H1 (cell line): Measurements from ENCODE around the gene ESYT2. TPM values are rescaled to one million over a fixed set of nuclear protein-coding genes. Genes with fewer than 3 reads are reported as not detected.

Experiments
- CTCF ChIA-PET: fragments of 300-600 bp; sonication (Branson Sonifier 250); formaldehyde crosslinking; loops from one replicate; lab custom pipeline; 2021; ENCODE audit not compliant: partially characterized antibody; lab: Charles Lee
- POLR2A ChIA-PET: fragments of 300-600 bp; sonication (Branson Sonifier 250); formaldehyde crosslinking; loops from one replicate; lab custom pipeline; 2021; ENCODE audit warnings: inconsistent platforms; ENCODE audit not compliant: partially characterized antibody; lab: Charles Lee
- DNase-seq, 2 experiments: peaks; one replicate each; pipeline versions ENCODE4 v3.0.0 to v3.0.0-alpha.2; 2010 to 2022; ENCODE audit warnings: low spot score in 2 of 2, low read depth in 1 of 2, mixed read lengths in 1 of 2
- FAIRE-seq: peaks from 2 replicates; lab custom pipeline; 2011; peaks lifted over from hg19 to GRCh38; lab: Jason Lieb, UNC
- H2AFZ ChIP-seq: 2 replicates; pipeline ENCODE4 v1.8.1; 2012; ENCODE audit warnings: low read length, inconsistent platforms
- H2AK5ac ChIP-seq: 2 replicates; pipeline ENCODE4 v1.6.1; 2013; ENCODE audit warnings: low read depth, low read length
- H2BK120ac ChIP-seq: replicated peaks from 2 replicates; pipeline ENCODE3; 2013; ENCODE audit warnings: low read depth, low read length, inconsistent platforms
- H2BK12ac ChIP-seq: 2 replicates; pipeline ENCODE4 v1.6.1; 2013; ENCODE audit warnings: low read depth, low read length
- H2BK15ac ChIP-seq: 2 replicates; pipeline ENCODE4 v1.6.1; 2013; ENCODE audit warnings: low read length
- H2BK20ac ChIP-seq: 2 replicates; pipeline ENCODE4 v1.6.1; 2013; ENCODE audit warnings: low read length
- H2BK5ac ChIP-seq: 2 replicates; pipeline ENCODE4 v1.6.1; 2013; ENCODE audit warnings: low read depth, low read length
- H3K14ac ChIP-seq: 2 replicates; pipeline ENCODE4 v1.6.1; 2013; ENCODE audit warnings: inconsistent platforms; ENCODE audit not compliant: insufficient read length
- H3K18ac ChIP-seq: 2 replicates; pipeline ENCODE4 v1.6.1; 2013; ENCODE audit warnings: low read length; ENCODE audit errors: extremely low read depth
- H3K23ac ChIP-seq: 2 replicates; pipeline ENCODE4 v1.6.1; 2013; ENCODE audit warnings: inconsistent platforms; ENCODE audit not compliant: insufficient read length
- H3K23me2 ChIP-seq: 2 replicates; pipeline ENCODE4 v1.6.1; 2013; ENCODE audit warnings: low read depth, low read length
- H3K27ac ChIP-seq: 2 replicates; pipeline ENCODE4 v1.6.1; 2011; ENCODE audit warnings: low read depth, low read length, inconsistent platforms
- H3K27me3 ChIP-seq, 4 experiments: replicated peaks in 1 of 4; 1 replicate in 1 of 4; 2 replicates in 3 of 4; pipeline versions ENCODE4 v1.6.1 to v1.8.1; 2011 to 2013; ENCODE audit warnings: low read length in 3 of 4, mild to moderate bottlenecking in 3 of 4, inconsistent platforms in 2 of 4, mixed read lengths in 2 of 4, moderate library complexity in 1 of 4; ENCODE audit not compliant: control insufficient read depth in 3 of 4, insufficient read depth in 3 of 4; ENCODE audit errors: extremely low read depth in 1 of 4
- H3K36me3 ChIP-seq, 4 experiments: 2 replicates each; pipeline versions ENCODE4 v1.6.1 to v1.8.1; 2011 to 2013; ENCODE audit warnings: mild to moderate bottlenecking in 4 of 4, low read length in 3 of 4, moderate library complexity in 2 of 4, control low read depth in 1 of 4, inconsistent platforms in 1 of 4; ENCODE audit not compliant: insufficient read depth in 4 of 4, control insufficient read depth in 2 of 4
- H3K4ac ChIP-seq: replicated peaks from 2 replicates; pipeline ENCODE3; 2013; ENCODE audit warnings: low read length, low read depth, mixed read lengths, inconsistent platforms; ENCODE audit not compliant: insufficient read length
- H3K4me1 ChIP-seq, 4 experiments: replicated peaks in 1 of 4; 1 replicate in 1 of 4; 2 replicates in 3 of 4; pipeline versions ENCODE4 v1.6.1 to v1.8.1; 2011 to 2013; ENCODE audit warnings: low read length in 3 of 4, inconsistent platforms in 2 of 4, mixed read lengths in 1 of 4; ENCODE audit not compliant: insufficient read depth in 4 of 4, control insufficient read depth in 3 of 4
- H3K4me2 ChIP-seq, 2 experiments: 2 replicates each; pipeline versions ENCODE4 v1.6.1 to v1.8.1; 2011 to 2013; ENCODE audit warnings: low read depth in 2 of 2, low read length in 2 of 2, control low read depth in 1 of 2, inconsistent platforms in 1 of 2, mild to moderate bottlenecking in 1 of 2; ENCODE audit not compliant: insufficient read depth in 1 of 2
- H3K4me3 ChIP-seq, 4 experiments: fragments of 200-600, 300-600 bp in 1 of 4; sonication (generic), shearing (Covaris generic), sonication (Bioruptor Twin) in 1 of 4; 2 replicates each; pipeline versions ENCODE4 v1.5.1 to v1.8.1; 2011 to 2016; ENCODE audit warnings: low read length in 4 of 4, low read depth in 3 of 4, control low read depth in 2 of 4, inconsistent platforms in 2 of 4, mild to moderate bottlenecking in 2 of 4, mixed read lengths in 1 of 4, moderate library complexity in 1 of 4; ENCODE audit not compliant: insufficient read depth in 2 of 4; ENCODE audit errors: extremely low read depth in 1 of 4
- H3K56ac ChIP-seq: replicated peaks from 2 replicates; pipeline ENCODE3; 2013; ENCODE audit warnings: low read depth, mild to moderate bottlenecking, mixed read lengths, low read length, inconsistent platforms; ENCODE audit not compliant: insufficient read length
- H3K79me1 ChIP-seq: 2 replicates; pipeline ENCODE4 v1.6.1; 2013; ENCODE audit warnings: low read depth, low read length, control low read depth
- H3K79me2 ChIP-seq, 2 experiments: 2 replicates each; pipeline versions ENCODE4 v1.6.1 to v1.8.1; 2012 to 2013; ENCODE audit warnings: low read length in 2 of 2, mild to moderate bottlenecking in 2 of 2, inconsistent platforms in 1 of 2; ENCODE audit not compliant: insufficient read depth in 2 of 2, control insufficient read depth in 1 of 2
- H3K9ac ChIP-seq, 4 experiments: replicated peaks in 1 of 4; 1 replicate in 1 of 4; 2 replicates in 3 of 4; pipeline versions ENCODE4 v1.6.1 to v1.8.1; 2011 to 2013; ENCODE audit warnings: low read depth in 3 of 4, low read length in 3 of 4, control low read depth in 2 of 4, mild to moderate bottlenecking in 2 of 4, moderate library complexity in 2 of 4, inconsistent platforms in 1 of 4; ENCODE audit errors: extremely low read depth in 1 of 4
- H3K9me3 ChIP-seq, 2 experiments: 2 replicates each; pipeline versions ENCODE4 v1.6.1 to v1.8.1; 2012 to 2013; ENCODE audit warnings: mild to moderate bottlenecking in 2 of 2, moderate library complexity in 2 of 2, control low read depth in 1 of 2, inconsistent platforms in 1 of 2, low read depth in 1 of 2, low read length in 1 of 2, mixed read lengths in 1 of 2; ENCODE audit not compliant: insufficient read depth in 2 of 2
- H4K20me1 ChIP-seq, 2 experiments: replicated peaks in 1 of 2; 2 replicates each; pipeline versions ENCODE3 to v1.8.1; 2011 to 2013; ENCODE audit warnings: inconsistent platforms in 2 of 2, low read length in 2 of 2, mild to moderate bottlenecking in 1 of 2; ENCODE audit not compliant: insufficient read depth in 2 of 2, control insufficient read depth in 1 of 2
- H4K5ac ChIP-seq: 2 replicates; pipeline ENCODE4 v1.6.1; 2013; ENCODE audit warnings: low read length, low read depth, mixed read lengths, inconsistent platforms; ENCODE audit not compliant: insufficient read length
- H4K8ac ChIP-seq: 2 replicates; pipeline ENCODE4 v1.8.0; 2013; ENCODE audit warnings: mild to moderate bottlenecking, moderate library complexity, low read length, inconsistent platforms; ENCODE audit not compliant: insufficient read depth; ENCODE audit errors: extremely low read depth
- H4K91ac ChIP-seq: replicated peaks from 2 replicates; pipeline ENCODE3; 2013; ENCODE audit warnings: low read length, mixed read lengths, inconsistent platforms; ENCODE audit not compliant: insufficient read length
- CHD1 ChIP-seq: IDR thresholded peaks from 2 replicates; pipeline ENCODE4 v1.6.1; 2012; ENCODE audit warnings: low read depth, low read length, improper control_type of control experiment
- CREB1 ChIP-seq: IDR thresholded peaks from 2 replicates; pipeline ENCODE4 v1.6.1; 2012; ENCODE audit warnings: inconsistent platforms
- E2F6 ChIP-seq: IDR thresholded peaks from 2 replicates; pipeline ENCODE4 v1.6.1; 2012; ENCODE audit warnings: inconsistent platforms
- GTF2F1 ChIP-seq: IDR thresholded peaks from 2 replicates; pipeline ENCODE4 v1.6.1; 2012; ENCODE audit warnings: low read depth, low read length, improper control_type of control experiment, borderline replicate concordance
- JUN ChIP-seq: IDR thresholded peaks from 2 replicates; pipeline ENCODE4 v1.6.1; 2011; ENCODE audit warnings: low read depth, mild to moderate bottlenecking, improper control_type of control experiment, low read length
- JUND ChIP-seq: IDR thresholded peaks from 2 replicates; pipeline ENCODE4 v1.6.1; 2011; ENCODE audit warnings: mild to moderate bottlenecking, improper control_type of control experiment, low read length
- KDM5A ChIP-seq: fragments of 200-600 bp; IDR thresholded peaks from 2 replicates; pipeline ENCODE4 v1.7.1; 2012; ENCODE audit warnings: mild to moderate bottlenecking, low read length, inconsistent platforms, mixed read lengths
- MAFK ChIP-seq: IDR thresholded peaks from 2 replicates; pipeline ENCODE4 v1.6.1; 2012; ENCODE audit warnings: low read depth, mild to moderate bottlenecking, improper control_type of control experiment, low read length
- RAD21 ChIP-seq, 2 experiments: IDR thresholded peaks in 1 of 2; conservative IDR thresholded peaks in 1 of 2; 2 replicates each; pipeline ENCODE4 v1.6.1; 2011; ENCODE audit warnings: low read depth in 2 of 2, low read length in 2 of 2, improper control_type of control experiment in 1 of 2, inconsistent platforms in 1 of 2, mild to moderate bottlenecking in 1 of 2, moderate library complexity in 1 of 2
- SP4 ChIP-seq: IDR thresholded peaks from 2 replicates; pipeline ENCODE4 v1.6.1; 2012; ENCODE audit warnings: low read length, inconsistent platforms
- SRF ChIP-seq: IDR thresholded peaks from 2 replicates; pipeline ENCODE4 v1.6.1; 2011; ENCODE audit warnings: mild to moderate bottlenecking, low read depth, low read length, moderate library complexity
- TCF12 ChIP-seq: IDR thresholded peaks from 2 replicates; pipeline ENCODE4 v1.6.1; 2011; ENCODE audit warnings: low read depth, mild to moderate bottlenecking, low read length
- ZNF274 ChIP-seq: IDR thresholded peaks from 2 replicates; pipeline ENCODE4 v1.7.0; 2012; ENCODE audit warnings: low read length, borderline replicate concordance; ENCODE audit errors: extremely low read depth
- WGBS, 2 experiments: shearing (Covaris generic) in 1 of 2; methylation state at CpG; one replicate each; pipeline versions ENCODE4 v1.1.6 to v1.1.7; 2013 to 2015; ENCODE audit warnings: low lambda C conversion rate in 2 of 2, mixed read lengths in 2 of 2, inconsistent platforms in 1 of 2, low coverage in 1 of 2, missing lambda C conversion rate in 1 of 2; ENCODE audit not compliant: insufficient replicate concordance in 2 of 2, insufficient coverage in 1 of 2, insufficient read length in 1 of 2; ENCODE audit errors: extremely low coverage in 1 of 2, missing lambda C conversion rate in 1 of 2; 5-methylcytosine and 5-hydroxymethylcytosine counted together
- polyA plus RNA-seq, 7 experiments: library from polyadenylated mRNA; depleted of rRNA in 3 of 7; stranded (reverse) in 5 of 7; unstranded in 2 of 7; fragments of >200 nt in 5 of 7; fragments of 200-250 nt in 2 of 7; gene quantifications; 1 replicate in 5 of 7; 2 replicates in 1 of 7; 4 replicates in 1 of 7; pipeline versions ENCODE4 v1.2.1 to v1.2.3, GENCODE V29; 2011 to 2013; ENCODE audit warnings: missing spikeins in 2 of 7, mixed read lengths in 2 of 7
- total RNA-seq: library from RNA; stranded (reverse); fragmentation: NEBNext Ultra II Directional; extraction: Animal tissue kit (Norgen Biotek cat#: 25700); gene quantifications from 2 replicates; pipeline ENCODE4 v1.2.1, GENCODE V29; 2021

Gene ESYT2
- total and polyA plus RNA-seq, 2 of the 8 experiments (the other 6 are each of a cell fraction or from before 2014, with no cell fraction given), result 27.0 to 37.5 TPM

- Histone ChIP-seq H2AFZ (no peak overlapping the region), H4K8ac (no peak overlapping the region), H3K56ac (no peak overlapping the region), H3K79me2 (peaks cover 3 to 78% of the 10 kb centered on the region in 2 experiments; a peak in 3 of 4 replicates), H4K91ac (no peak overlapping the region), H3K4me2 (no peak overlapping the region), H4K20me1 (peaks cover 0 to 2% of the 10 kb centered on the region in 2 experiments), H3K18ac (no peak overlapping the region), H3K23me2 (no peaks in the 10 kb centered on the region), H2BK12ac (no peak overlapping the region), H2BK15ac (no peak overlapping the region), H2BK120ac (no peak overlapping the region), H2AK5ac (no peak overlapping the region), H3K27ac (no peak overlapping the region), H3K27me3 (no peaks in the 10 kb centered on the region), H2BK20ac (no peak overlapping the region), H4K5ac (no peak overlapping the region), H3K9me3 (peaks cover 0 to 4% of the 10 kb centered on the region in 2 experiments; a peak in 1 of 4 replicates), H3K36me3 (peaks cover 0 to 6% (median 2%) of the 10 kb centered on the region in 4 experiments; a peak in 2 of 8 replicates), H3K79me1 (peaks cover 7% of the 10 kb centered on the region), H2BK5ac (no peak overlapping the region), H3K4me1 (peaks cover 0 to 3% (median 0%) of the 10 kb centered on the region in 4 experiments; a peak in 1 of 7 replicates), H3K4ac (no peak overlapping the region), H3K14ac (no peak overlapping the region), H3K23ac (no peak overlapping the region), H3K4me3 (no peak overlapping the region), H3K9ac (no peak overlapping the region)
- WGBS, 2 experiments, result 88% methylated on average over 10 of the region's 35 CpGs; no CpG with 5 or more reads in 1 of the 2 experiments
- ChIA-PET CTCF (no interaction called here), POLR2A (interaction anchor here (1.0 kb wide), 1 partner anchor 27 kb away, joined by 3 read pairs; no protein-coding TSS in a partner anchor)
- FAIRE-seq (no peak), DNase-seq (no peak)
- no peak for TF ChIP-seq TCF12
- no peak for TF ChIP-seq SP4
- no peak for TF ChIP-seq CREB1
- TF ChIP-seq ZNF274, result no peak
- no peak for TF ChIP-seq E2F6
- TF ChIP-seq GTF2F1, result no peak
- TF ChIP-seq JUN, result no peak
- TF ChIP-seq JUND, result no peak
- no peak for TF ChIP-seq RAD21 (IDR thresholded peaks at IDR 0.05 in 1 of 2, conservative IDR thresholded peaks at IDR 0.05 in 1 of 2; ENCODE audit: low read depth in 2 of 2, low read length in 2 of 2)
- TF ChIP-seq CHD1, result no peak
- no peak for TF ChIP-seq KDM5A
- no peak for TF ChIP-seq SRF
- no peak for TF ChIP-seq MAFK
Observed at GRCh38 chr7:158803367-158803969, 25.8 kb downstream of the ESYT2 start.
